Frontal cortex (tissue), 4 donors: ENCODE results near the gene GPX8. TPM values are rescaled to one million over a fixed set of nuclear protein-coding genes. Genes with fewer than 3 reads are reported as not detected.
A peak's percentile ranks its signal among the peaks of the same experiment; 100 is the strongest.

Source experiments
- DNase-seq, 2 donors: peaks; one replicate each; pipeline ENCODE4 v3.0.0; 2012; ENCODE audit warnings: low spot score in 2 of 2
- FAIRE-seq: peaks from 2 replicates; lab custom pipeline; 2012; peaks lifted over from hg19 to GRCh38; lab: Jason Lieb, UNC
- small RNA-seq: library from RNA; depleted of rRNA; stranded (forward); fragments of <200 nt; gene quantifications from one replicate; pipeline ENCODE3, GENCODE V24; 2014
- total RNA-seq: library from RNA; depleted of rRNA; stranded (reverse); fragments of >200 nt; gene quantifications from one replicate; pipeline ENCODE4 v1.2.3, GENCODE V29; 2014
- donor health status: control.
- donor health status: control.
- donor health status: control.

Gene GPX8
- total RNA-seq, 1 donor from 2014 or later, result 1.2 TPM

- FAIRE-seq (peak; percentile 15), DNase-seq (peak; percentile 74 to 75)
Observed at GRCh38 chr5:55172051-55172899, 12.3 kb downstream of the GPX8 start.

GRCh38 chr5:55172937-55173686 lies 13.1 kb downstream of the GPX8 start, which contains the start of gene CDC20B:
Gene CDC20B, minus strand, starts transcription at chr5:55173177. Its CDS starts 177 bp downstream, at chr5:55173000.
- DNase-seq (peak; percentile 81 to 85), FAIRE-seq (no peak)

- FAIRE-seq (no peak), DNase-seq (peak in 1 of 2 donors; percentile 31)
Observed at GRCh38 chr5:55173687-55174230, 13.8 kb downstream of the GPX8 start.

- no peak for FAIRE-seq
- DNase-seq, result peak in 1 of 2 donors; percentile 33
Observed at GRCh38 chr5:55175781-55176175, 15.8 kb downstream of the GPX8 start.

- FAIRE-seq (no peak), DNase-seq (peak in 1 of 2 donors; percentile 36)
Observed at GRCh38 chr5:55176176-55176818, 16.3 kb downstream of the GPX8 start.

GRCh38 chr5:55177078-55177477 lies 17.1 kb downstream of the GPX8 start:
- FAIRE-seq (no peak), DNase-seq (no peak)

- no peak for FAIRE-seq
- no peak for DNase-seq
Observed at GRCh38 chr5:55180016-55180415, 20.0 kb downstream of the GPX8 start.

GRCh38 chr5:55187370-55187769 lies 27.4 kb downstream of the GPX8 start:
- FAIRE-seq (no peak), DNase-seq (no peak)

- FAIRE-seq, result no peak
Observed at GRCh38 chr5:55188656-55189540, 28.9 kb downstream of the GPX8 start.

GRCh38 chr5:55191165-55191564 lies 31.2 kb downstream of the GPX8 start:
- FAIRE-seq, result no peak
- DNase-seq, result no peak

More at GRCh38 chr5:55188656-55189540, 28.9 kb downstream of the GPX8 start:
- DNase-seq, result no peak

GRCh38 chr5:55205001-55205400 lies 45.0 kb downstream of the GPX8 start:
- FAIRE-seq (no peak), DNase-seq (no peak)

GRCh38 chr5:55211184-55211874 lies 51.4 kb downstream of the GPX8 start:
- no peak for DNase-seq

More at GRCh38 chr5:55211184-55211874, 51.4 kb downstream of the GPX8 start:
- no peak for FAIRE-seq

Small RNAs within 50 kb of the gene (small RNA-seq; reads per million reads assigned to genes)
- gene MIR449A (2.4 reads per million, percentile 85 among the genes with 10 or more reads in this experiment), gene MIR449B (not detected), gene MIR449C (2.1 reads per million, percentile 83 among the genes with 10 or more reads in this experiment)

Other genes with a start within 250 kb of the GPX8 start
- not detected for gene ESM1, start 174.6 kb upstream of the GPX8 start, total RNA-seq
- gene GZMK, start 135.9 kb upstream of the GPX8 start, total RNA-seq, result not detected
- 0.41 TPM for gene GZMA, start 57.5 kb upstream of the GPX8 start, total RNA-seq
- gene CDC20B, start 13.0 kb downstream of the GPX8 start, total RNA-seq, result not detected
- gene MCIDAS, start 67.1 kb downstream of the GPX8 start, total RNA-seq, result not detected
- not detected for gene CCNO, start 73.4 kb downstream of the GPX8 start, total RNA-seq
- 60.7 TPM for gene DHX29, start 147.5 kb downstream of the GPX8 start, total RNA-seq
- 125 TPM for gene MTREX, start 147.8 kb downstream of the GPX8 start, total RNA-seq